HepG2 (cell line): ENCODE data around the gene SNAP25. TPM values are rescaled to one million over a fixed set of nuclear protein-coding genes. Genes with fewer than 3 reads are reported as not detected.

ENCODE experiments used
- ATAC-seq: fragments of 200-7000 bp; cut with Tn5 transposase; 3 replicates; pipeline ENCODE4 v1.9.1; 2020; ENCODE audit warnings: mild to moderate bottlenecking, moderate library complexity
- BruUV-seq: library from RNA; stranded (reverse); fragments of 400-500 nt; replicated peaks from 2 replicates; lab custom pipeline; 2021; lab: Mats Ljungman, UMichigan
- CTCF ChIA-PET: fragments of 300-600 bp; formaldehyde crosslinking; extraction: SDS; loops from one replicate; lab custom pipeline; 2021; ENCODE audit warnings: low total read pairs, inconsistent platforms, low intra/inter-chr PET ratio; lab: Yijun Ruan, JAX
- POLR2A ChIA-PET: fragments of 350-600 bp; sonication (Branson Sonifier 250); formaldehyde crosslinking; loops from one replicate; lab custom pipeline; 2020; ENCODE audit warnings: antibody characterized with exemption, inconsistent platforms; lab: Yijun Ruan, JAX
- DNase-seq: peaks from one replicate; pipeline ENCODE4 v3.0.0-alpha.2; 2015; ENCODE audit warnings: low spot score
- FAIRE-seq: peaks from 3 replicates; lab custom pipeline; 2011; peaks lifted over from hg19 to GRCh38; lab: Jason Lieb, UNC
- H2AFZ ChIP-seq: one replicate; pipeline ENCODE4 v1.6.1; 2011; ENCODE audit warnings: low read length, inconsistent platforms
- H3K27ac ChIP-seq: fragments of 300-600 bp; 3 replicates; pipeline ENCODE4 v1.8.0; 2011; ENCODE audit warnings: mixed run types, mild to moderate bottlenecking, mixed read lengths, low read length, inconsistent platforms; ENCODE audit not compliant: insufficient read depth; ENCODE audit errors: extremely low read length
- H3K27me3 ChIP-seq, 2 experiments: fragments of 200-600 bp in 1 of 2; 2 replicates in 1 of 2; 3 replicates in 1 of 2; pipeline versions ENCODE4 v1.6.0 to v1.8.0; 2011; ENCODE audit warnings: low read length in 2 of 2, mild to moderate bottlenecking in 2 of 2, moderate library complexity in 2 of 2, inconsistent platforms in 1 of 2; ENCODE audit not compliant: insufficient read depth in 2 of 2, control insufficient read depth in 1 of 2
- H3K36me3 ChIP-seq, 2 experiments: fragments of 200-600 bp in 1 of 2; replicated peaks in 1 of 2; 2 replicates in 1 of 2; 3 replicates in 1 of 2; pipeline versions ENCODE4 v1.5.1 to v1.8.0; 2011; ENCODE audit warnings: low read length in 2 of 2, inconsistent platforms in 1 of 2; ENCODE audit not compliant: insufficient read depth in 2 of 2, control insufficient read depth in 1 of 2
- H3K4me1 ChIP-seq: 2 replicates; pipeline ENCODE4 v1.5.1; 2012; ENCODE audit warnings: low read length, inconsistent platforms; ENCODE audit not compliant: insufficient read depth
- H3K4me2 ChIP-seq: 2 replicates; pipeline ENCODE4 v1.6.0; 2011; ENCODE audit warnings: low read depth, low read length, inconsistent platforms
- H3K4me3 ChIP-seq, 3 experiments: fragments of 200-600 bp in 1 of 3; sonication (generic), shearing (Covaris generic) in 1 of 3; replicated peaks in 1 of 3; 2 replicates each; pipeline ENCODE4 v1.5.1; 2011 to 2016; ENCODE audit warnings: low read length in 3 of 3, inconsistent platforms in 2 of 3, low read depth in 2 of 3, mild to moderate bottlenecking in 2 of 3, control low read depth in 1 of 3, mixed read lengths in 1 of 3; ENCODE audit not compliant: insufficient read depth in 1 of 3
- H3K79me2 ChIP-seq: one replicate; pipeline ENCODE4 v1.6.1; 2011; ENCODE audit warnings: low read length, inconsistent platforms; ENCODE audit not compliant: insufficient read depth
- H3K9ac ChIP-seq: 2 replicates; pipeline ENCODE4 v1.6.0; 2011; ENCODE audit warnings: mild to moderate bottlenecking, low read depth, low read length, inconsistent platforms; ENCODE audit not compliant: insufficient read depth
- H3K9me3 ChIP-seq: 2 replicates; pipeline ENCODE4 v1.5.1; 2012; ENCODE audit warnings: mild to moderate bottlenecking, low read length
- H4K20me1 ChIP-seq: 2 replicates; pipeline ENCODE4 v1.6.0; 2011; ENCODE audit warnings: inconsistent platforms, mild to moderate bottlenecking, low read length, moderate library complexity; ENCODE audit not compliant: insufficient read depth
- CAMTA2 ChIP-seq: sonication (generic); formaldehyde crosslinking; IDR thresholded peaks from 2 replicates; pipeline ENCODE4 v1.4.0; 2020; ENCODE audit warnings: mild to moderate bottlenecking, missing genetic modification reagents, borderline replicate concordance
- EHMT2 ChIP-seq: fragments of 200-600 bp; sonication (generic); IDR thresholded peaks from 2 replicates; pipeline ENCODE4 v1.7.0; 2017; ENCODE audit warnings: antibody characterized with exemption, low read depth, low read length, borderline replicate concordance
- GMEB1 ChIP-seq: sonication (generic); formaldehyde crosslinking; IDR thresholded peaks from 2 replicates; pipeline ENCODE4 v1.5.1; 2020; ENCODE audit warnings: missing genetic modification reagents, mild to moderate bottlenecking, borderline replicate concordance
- HMGXB3 ChIP-seq: sonication (generic); formaldehyde crosslinking; IDR thresholded peaks from 2 replicates; pipeline ENCODE4 v1.4.0; 2020; ENCODE audit warnings: missing genetic modification reagents, borderline replicate concordance
- HNRNPL ChIP-seq: fragments of 200-400 bp; formaldehyde crosslinking; IDR thresholded peaks from 2 replicates; pipeline ENCODE4 v1.6.1; 2017; ENCODE audit warnings: mild to moderate bottlenecking, low read depth, low read length
- PHF5A ChIP-seq: IDR thresholded peaks from one replicate; pipeline ENCODE4 v1.6.1; 2018; ENCODE audit warnings: low read depth, missing genetic modification reagents; ENCODE audit not compliant: unreplicated experiment
- RBAK ChIP-seq: sonication (generic); formaldehyde crosslinking; IDR thresholded peaks from 2 replicates; pipeline ENCODE4 v1.5.1; 2020; ENCODE audit warnings: mild to moderate bottlenecking, missing genetic modification reagents
- SIX1 ChIP-seq: sonication (generic); formaldehyde crosslinking; IDR thresholded peaks from 2 replicates; pipeline ENCODE4 v1.4.0; 2020; ENCODE audit warnings: missing genetic modification reagents, borderline replicate concordance
- ZKSCAN8 ChIP-seq: IDR thresholded peaks from 2 replicates; pipeline ENCODE4 v1.6.1; 2016; ENCODE audit warnings: borderline replicate concordance, missing genetic modification reagents, missing compliant biosample characterization
- ZNF552 ChIP-seq: sonication (generic); formaldehyde crosslinking; IDR thresholded peaks from 2 replicates; pipeline ENCODE4 v1.9.0; 2022; ENCODE audit warnings: missing genetic modification reagents, mild to moderate bottlenecking, borderline replicate concordance
- ZNF816 ChIP-seq: sonication (generic); formaldehyde crosslinking; IDR thresholded peaks from 2 replicates; pipeline ENCODE4 v1.8.0; 2022; ENCODE audit warnings: missing genetic modification reagents, mild to moderate bottlenecking, borderline replicate concordance
- WGBS: methylation state at CpG from one replicate; pipeline ENCODE4 v1.1.6; 2017; ENCODE audit warnings: low lambda C conversion rate; 5-methylcytosine and 5-hydroxymethylcytosine counted together
- in situ Hi-C: cut with HindIII; loops from 2 replicates; pipeline ENCODE4 v1.10.0; 2017; ENCODE audit warnings: low pct_unique_long_range_greater_than_20kb; ENCODE audit not compliant: extremely low pct_ligation_motif_present
- intact Hi-C: fragments of 100-400 bp; cut with micrococcal nuclease; formaldehyde crosslinking; loops from one replicate; pipeline ENCODE4 v1.10.0; 2022; ENCODE audit not compliant: unreplicated experiment
- polyA plus RNA-seq, 8 experiments: library from polyadenylated mRNA; depleted of rRNA in 3 of 8; stranded (reverse) in 7 of 8; unstranded in 1 of 8; fragments of >200 nt; fragmentation: Illumina TruSeq in 4 of 8; extraction: Trizol in 4 of 8; gene quantifications; 2 replicates each; pipeline versions ENCODE4 v1.2.1 to v1.2.3, GENCODE V29; 2011 to 2016; ENCODE audit warnings: low read depth in 4 of 8, missing spikeins in 1 of 8, mixed read lengths in 1 of 8; ENCODE audit not compliant: insufficient read depth in 1 of 8
- total RNA-seq, 5 experiments: library from RNA; depleted of rRNA; stranded (reverse); fragments of >200 nt; fragmentation: Illumina TruSeq; extraction: Trizol; gene quantifications; 2 replicates each; pipeline ENCODE4 v1.2.3, GENCODE V29; 2016; ENCODE audit warnings: low read depth in 1 of 5
- TF ChIP-seq, protein P1 (sequence below): IDR thresholded peaks from 2 replicates; pipeline ENCODE4 v1.4.0; 2020; ENCODE audit warnings: mild to moderate bottlenecking, missing genetic modification reagents
- TF ChIP-seq, protein P2 (sequence below): sonication (generic); formaldehyde crosslinking; IDR thresholded peaks from 2 replicates; pipeline ENCODE4 v1.8.0; 2022; ENCODE audit warnings: missing genetic modification reagents, mild to moderate bottlenecking, inconsistent platforms, borderline replicate concordance

Gene SNAP25
- total and polyA plus RNA-seq, 2 of the 13 experiments (the other 11 are each of a cell fraction or from before 2014, with no cell fraction given), result not detected

DNA sequence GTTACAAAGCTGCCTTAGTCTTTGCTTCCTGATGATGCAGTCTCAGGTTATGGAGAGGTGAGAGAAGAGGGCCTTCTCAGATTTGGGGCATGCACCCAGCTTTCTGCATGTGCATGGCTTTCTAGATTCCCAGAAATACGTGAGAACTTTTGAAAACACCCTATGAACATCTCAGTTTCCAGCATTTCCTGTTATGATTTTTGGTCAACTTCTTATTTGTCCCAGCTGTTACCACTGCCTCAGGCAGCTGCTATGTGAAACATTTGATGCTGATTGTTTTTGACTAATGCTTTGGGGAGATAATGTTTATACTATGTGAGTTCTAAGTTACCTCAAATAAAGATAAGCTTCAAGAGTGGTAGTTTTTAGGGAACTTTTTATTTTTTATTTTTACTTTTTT, 9.5 kb upstream of the SNAP25 start:
- no peak for FAIRE-seq
- H3K27ac ChIP-seq, result no peak overlapping the region
- WGBS, result 9% methylated on average over 1 of the region's 1 CpG
- CTCF ChIA-PET, result no interaction called here
- intact Hi-C loops, result no loop called here
- ATAC-seq, result no peak
- no peaks in the 10 kb centered on the region for H3K36me3 ChIP-seq
- in situ Hi-C loops, result no loop called here
- H3K4me2 ChIP-seq, result no peak overlapping the region
- no peak overlapping the region for H2AFZ ChIP-seq
- H3K9ac ChIP-seq, result no peak overlapping the region
- no peaks in the 10 kb centered on the region for H3K79me2 ChIP-seq
- H3K4me3 ChIP-seq, result no peak overlapping the region
- POLR2A ChIA-PET, result no interaction called here
- no peaks in the 10 kb centered on the region for H3K9me3 ChIP-seq
- no peak for DNase-seq
- H3K4me1 ChIP-seq, result no peaks in the 10 kb centered on the region
- H4K20me1 ChIP-seq, result no peaks in the 10 kb centered on the region
- H3K27me3 ChIP-seq, result no peaks in the 10 kb centered on the region
- BruUV-seq, result no TSS peak
- TF ChIP-seq RBAK (CRISPR knock-in tag) (no peak), ZNF816 (CRISPR knock-in tag) (no peak), CAMTA2 (CRISPR knock-in tag) (no peak), ZKSCAN8 (no peak), HMGXB3 (CRISPR knock-in tag) (no peak), HNRNPL (no peak), EHMT2 (no peak), GMEB1 (CRISPR knock-in tag) (no peak), PHF5A (CRISPR knock-in tag) (no peak), SIX1 (CRISPR knock-in tag) (no peak), ZNF552 (no peak)
- TF ChIP-seq, protein P1, sequence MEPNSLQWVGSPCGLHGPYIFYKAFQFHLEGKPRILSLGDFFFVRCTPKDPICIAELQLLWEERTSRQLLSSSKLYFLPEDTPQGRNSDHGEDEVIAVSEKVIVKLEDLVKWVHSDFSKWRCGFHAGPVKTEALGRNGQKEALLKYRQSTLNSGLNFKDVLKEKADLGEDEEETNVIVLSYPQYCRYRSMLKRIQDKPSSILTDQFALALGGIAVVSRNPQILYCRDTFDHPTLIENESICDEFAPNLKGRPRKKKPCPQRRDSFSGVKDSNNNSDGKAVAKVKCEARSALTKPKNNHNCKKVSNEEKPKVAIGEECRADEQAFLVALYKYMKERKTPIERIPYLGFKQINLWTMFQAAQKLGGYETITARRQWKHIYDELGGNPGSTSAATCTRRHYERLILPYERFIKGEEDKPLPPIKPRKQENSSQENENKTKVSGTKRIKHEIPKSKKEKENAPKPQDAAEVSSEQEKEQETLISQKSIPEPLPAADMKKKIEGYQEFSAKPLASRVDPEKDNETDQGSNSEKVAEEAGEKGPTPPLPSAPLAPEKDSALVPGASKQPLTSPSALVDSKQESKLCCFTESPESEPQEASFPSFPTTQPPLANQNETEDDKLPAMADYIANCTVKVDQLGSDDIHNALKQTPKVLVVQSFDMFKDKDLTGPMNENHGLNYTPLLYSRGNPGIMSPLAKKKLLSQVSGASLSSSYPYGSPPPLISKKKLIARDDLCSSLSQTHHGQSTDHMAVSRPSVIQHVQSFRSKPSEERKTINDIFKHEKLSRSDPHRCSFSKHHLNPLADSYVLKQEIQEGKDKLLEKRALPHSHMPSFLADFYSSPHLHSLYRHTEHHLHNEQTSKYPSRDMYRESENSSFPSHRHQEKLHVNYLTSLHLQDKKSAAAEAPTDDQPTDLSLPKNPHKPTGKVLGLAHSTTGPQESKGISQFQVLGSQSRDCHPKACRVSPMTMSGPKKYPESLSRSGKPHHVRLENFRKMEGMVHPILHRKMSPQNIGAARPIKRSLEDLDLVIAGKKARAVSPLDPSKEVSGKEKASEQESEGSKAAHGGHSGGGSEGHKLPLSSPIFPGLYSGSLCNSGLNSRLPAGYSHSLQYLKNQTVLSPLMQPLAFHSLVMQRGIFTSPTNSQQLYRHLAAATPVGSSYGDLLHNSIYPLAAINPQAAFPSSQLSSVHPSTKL (CRISPR knock-in tag), result no peak
- TF ChIP-seq, protein P2, sequence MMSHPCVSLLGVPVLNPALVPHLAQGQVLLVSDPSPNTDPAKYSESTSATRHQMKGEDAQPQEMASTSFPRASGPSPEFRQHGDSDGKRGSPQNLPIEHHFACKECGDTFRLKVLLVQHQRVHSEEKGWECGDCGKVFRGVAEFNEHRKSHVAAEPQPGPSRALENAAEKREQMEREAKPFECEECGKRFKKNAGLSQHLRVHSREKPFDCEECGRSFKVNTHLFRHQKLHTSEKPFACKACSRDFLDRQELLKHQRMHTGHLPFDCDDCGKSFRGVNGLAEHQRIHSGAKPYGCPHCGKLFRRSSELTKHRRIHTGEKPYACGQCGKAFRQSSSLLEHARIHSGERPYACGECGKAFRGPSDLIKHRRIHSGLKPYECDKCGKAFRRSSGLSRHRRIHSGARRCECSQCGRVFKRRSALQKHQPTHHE, result no peak
